ENCODE measurements around the gene CCDC3.

Gene CCDC3

GRCh38 chr10:12921163-12921562 lies 80.3 kb downstream of the CCDC3 start:
- no peak for DNase-seq

GRCh38 chr10:12919574-12919973 lies 81.9 kb downstream of the CCDC3 start:
- DNase-seq, result no peak

- no peak for DNase-seq
Measured at GRCh38 chr10:12916587-12916986, 84.9 kb downstream of the CCDC3 start.

- no peak for DNase-seq
Measured at GRCh38 chr10:12915637-12916168, 85.8 kb downstream of the CCDC3 start.

- DNase-seq, result no peak
Measured at GRCh38 chr10:12914111-12914510, 87.4 kb downstream of the CCDC3 start.

GRCh38 chr10:12911795-12912194 lies 89.7 kb downstream of the CCDC3 start:
- DNase-seq, result no peak

GRCh38 chr10:12910835-12911234 lies 90.7 kb downstream of the CCDC3 start:
- DNase-seq, result no peak

GRCh38 chr10:12909836-12910185 lies 91.7 kb downstream of the CCDC3 start:
- no peak for DNase-seq

- no peak for DNase-seq
Measured at GRCh38 chr10:12909182-12909835, 92.2 kb downstream of the CCDC3 start.

GRCh38 chr10:12908773-12909172 lies 92.7 kb downstream of the CCDC3 start:
- no peak for DNase-seq

- DNase-seq, result no peak
Measured at GRCh38 chr10:12907656-12908055, 93.9 kb downstream of the CCDC3 start.

GRCh38 chr10:12906051-12906541 lies 95.4 kb downstream of the CCDC3 start:
- peak in 1 of 14 donors; percentile 19 for DNase-seq

- no peak for DNase-seq
Measured at GRCh38 chr10:12905067-12905466, 96.4 kb downstream of the CCDC3 start.

GRCh38 chr10:12902851-12903358 lies 98.6 kb downstream of the CCDC3 start:
- DNase-seq, result no peak

- DNase-seq, result peak in 5 of 14 donors; percentile 2 to 20 (median 11)
Measured at GRCh38 chr10:12902135-12902572, 99.4 kb downstream of the CCDC3 start.

GRCh38 chr10:12899546-12899945 lies 102.0 kb downstream of the CCDC3 start:
- no peak for DNase-seq

- no peak for DNase-seq
Measured at GRCh38 chr10:12898271-12898670, 103.2 kb downstream of the CCDC3 start.

GRCh38 chr10:12897278-12897677 lies 104.2 kb downstream of the CCDC3 start:
- DNase-seq, result no peak

- no peak for DNase-seq
Measured at GRCh38 chr10:12896251-12896650, 105.3 kb downstream of the CCDC3 start.

- no peak for DNase-seq
Measured at GRCh38 chr10:12892924-12893323, 108.6 kb downstream of the CCDC3 start.

- no peak for DNase-seq
Measured at GRCh38 chr10:12890958-12891357, 110.6 kb downstream of the CCDC3 start.

- no peak for DNase-seq
Measured at GRCh38 chr10:12888470-12888869, 113.0 kb downstream of the CCDC3 start.

- no peak for DNase-seq
Measured at GRCh38 chr10:12887780-12888179, 113.7 kb downstream of the CCDC3 start.

- DNase-seq, result no peak
Measured at GRCh38 chr10:12884851-12885250, 116.7 kb downstream of the CCDC3 start.

Measured in C1 segment of cervical spinal cord (tissue), 14 donors.